GM13976 (cell line): ENCODE results near the gene CDKN1C.

ENCODE experiments used
- DNase-seq: peaks from one replicate; pipeline ENCODE4 v3.0.0; 2012; ENCODE audit warnings: low spot score
- CTCF ChIP-seq: IDR thresholded peaks from 2 replicates; pipeline ENCODE4 v1.5.1; 2012; ENCODE audit warnings: borderline replicate concordance, mild to moderate bottlenecking; ENCODE audit not compliant: insufficient read depth; ENCODE audit errors: extremely low read depth, missing control alignments, control extremely low read depth
- in situ Hi-C: fragments of 300-500 bp; cut with MboI; formaldehyde crosslinking; loops from one replicate; pipeline ENCODE4 v1.12.0; 2022; ENCODE audit warnings: low sequenced_read_pairs, mixed read lengths, inconsistent platforms; ENCODE audit not compliant: unreplicated experiment

CDKN1C gene

GRCh38 chr11:2885678-2886081 lies at the start of gene CDKN1C:
CDKN1C (minus strand) TSS chr11:2885775; CDS start chr11:2885456, 319 bp downstream.
- peak; percentile 95 for DNase-seq
- in situ Hi-C loops = no loop called here
- TF ChIP-seq CTCF = no peak

DNA sequence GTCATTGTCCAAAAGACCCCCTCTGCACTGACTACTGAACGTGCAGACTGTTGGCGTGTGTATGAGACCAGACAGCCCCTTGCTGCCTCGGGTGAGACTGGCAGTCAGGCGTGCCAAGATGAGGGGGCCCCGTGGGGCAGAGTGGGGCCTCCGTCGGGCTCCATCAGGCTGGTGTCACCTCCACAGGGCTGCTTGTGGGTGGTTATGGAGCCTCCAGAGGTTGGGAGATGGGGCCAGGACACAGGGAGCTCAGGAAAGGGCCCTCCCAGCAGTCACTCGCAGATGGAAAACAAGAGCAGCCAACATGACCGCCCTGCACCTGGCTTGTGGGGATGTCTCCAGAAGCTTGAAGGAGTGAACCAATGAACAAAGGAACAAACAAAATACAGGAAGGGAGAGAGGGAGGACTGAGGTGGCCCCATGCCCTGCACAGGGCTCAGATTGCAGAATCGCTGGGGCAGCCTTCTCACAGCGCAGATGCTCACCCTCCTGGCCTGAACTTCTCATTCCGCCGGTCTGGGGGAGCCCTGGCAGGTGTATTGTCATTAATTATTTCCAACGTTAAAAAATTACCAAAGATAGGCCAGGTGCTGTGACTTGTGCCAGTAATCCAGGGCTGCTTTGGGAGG lies 49.1 kb upstream of the CDKN1C start:
- in situ Hi-C loops = no loop called here

DNA sequence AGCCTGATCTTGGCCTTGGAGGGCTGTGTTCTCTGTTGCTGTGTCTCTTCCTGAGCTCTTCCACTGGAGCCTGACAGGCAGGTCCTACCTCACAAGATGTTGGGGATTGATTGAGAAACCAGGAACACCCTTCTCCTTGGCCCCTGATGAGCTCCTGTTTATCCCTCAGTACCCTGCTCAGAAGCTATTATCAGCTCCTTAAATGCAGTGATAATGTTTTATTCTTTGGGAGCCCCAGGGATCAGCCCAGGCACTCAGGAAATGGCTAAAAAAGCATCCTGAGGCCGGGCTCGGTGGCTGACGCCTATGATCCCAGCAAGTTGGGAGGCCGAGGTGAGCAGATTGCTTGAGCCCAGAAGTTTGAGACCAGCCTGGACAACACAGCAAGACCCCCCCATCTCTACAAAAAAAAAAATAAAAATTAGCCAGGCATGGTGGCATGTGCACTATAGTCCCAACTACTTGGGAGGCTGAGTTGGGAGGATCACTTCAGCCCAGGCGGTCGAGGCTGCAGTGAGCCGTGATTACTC lies 48.5 kb upstream of the CDKN1C start:
- in situ Hi-C loops = no loop called here
- DNase-seq = no peak
- no peak for TF ChIP-seq CTCF

More for the DNA sequence above, 49.1 kb upstream of the CDKN1C start:
- DNase-seq = no peak
- TF ChIP-seq CTCF = no peak

DNA sequence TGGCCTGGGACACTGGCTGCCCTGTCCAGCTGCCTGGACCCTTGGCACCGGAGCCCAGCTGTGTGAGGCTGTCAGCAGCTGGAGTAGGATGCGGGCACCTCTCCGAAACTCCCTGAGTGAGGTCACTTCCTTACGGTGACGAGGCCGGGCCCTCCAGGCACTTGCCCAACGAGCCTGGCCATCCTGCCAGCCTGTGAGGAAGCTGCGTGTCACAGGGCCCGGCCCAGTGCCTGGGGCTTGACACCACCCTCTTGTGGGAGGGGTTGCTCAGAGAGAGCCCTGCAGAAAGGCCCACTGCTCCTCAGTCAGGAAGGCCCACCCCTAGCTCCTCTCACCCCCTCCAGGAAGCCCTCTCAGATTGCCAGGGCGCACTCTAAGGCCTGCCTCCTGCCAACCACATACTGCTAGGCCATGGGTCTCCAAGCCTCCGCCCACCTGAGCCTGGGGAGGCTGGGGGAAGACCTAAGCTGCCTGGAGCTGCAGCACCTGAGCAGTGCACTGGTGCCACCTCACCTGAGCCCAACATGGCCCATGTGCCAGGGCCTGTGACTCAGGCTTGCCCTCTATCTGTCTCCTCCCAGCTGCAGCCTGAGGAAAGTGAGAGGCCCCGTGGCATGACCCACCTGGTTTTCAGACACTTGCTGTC lies 47.9 kb upstream of the CDKN1C start:
- in situ Hi-C loops = no loop called here
- DNase-seq = peak; percentile 29
- TF ChIP-seq CTCF = no peak

- no peak for TF ChIP-seq CTCF
- in situ Hi-C loops = no loop called here
- no peak for DNase-seq
Observed at GRCh38 chr11:2932850-2933251, 47.3 kb upstream of the CDKN1C start.

DNA sequence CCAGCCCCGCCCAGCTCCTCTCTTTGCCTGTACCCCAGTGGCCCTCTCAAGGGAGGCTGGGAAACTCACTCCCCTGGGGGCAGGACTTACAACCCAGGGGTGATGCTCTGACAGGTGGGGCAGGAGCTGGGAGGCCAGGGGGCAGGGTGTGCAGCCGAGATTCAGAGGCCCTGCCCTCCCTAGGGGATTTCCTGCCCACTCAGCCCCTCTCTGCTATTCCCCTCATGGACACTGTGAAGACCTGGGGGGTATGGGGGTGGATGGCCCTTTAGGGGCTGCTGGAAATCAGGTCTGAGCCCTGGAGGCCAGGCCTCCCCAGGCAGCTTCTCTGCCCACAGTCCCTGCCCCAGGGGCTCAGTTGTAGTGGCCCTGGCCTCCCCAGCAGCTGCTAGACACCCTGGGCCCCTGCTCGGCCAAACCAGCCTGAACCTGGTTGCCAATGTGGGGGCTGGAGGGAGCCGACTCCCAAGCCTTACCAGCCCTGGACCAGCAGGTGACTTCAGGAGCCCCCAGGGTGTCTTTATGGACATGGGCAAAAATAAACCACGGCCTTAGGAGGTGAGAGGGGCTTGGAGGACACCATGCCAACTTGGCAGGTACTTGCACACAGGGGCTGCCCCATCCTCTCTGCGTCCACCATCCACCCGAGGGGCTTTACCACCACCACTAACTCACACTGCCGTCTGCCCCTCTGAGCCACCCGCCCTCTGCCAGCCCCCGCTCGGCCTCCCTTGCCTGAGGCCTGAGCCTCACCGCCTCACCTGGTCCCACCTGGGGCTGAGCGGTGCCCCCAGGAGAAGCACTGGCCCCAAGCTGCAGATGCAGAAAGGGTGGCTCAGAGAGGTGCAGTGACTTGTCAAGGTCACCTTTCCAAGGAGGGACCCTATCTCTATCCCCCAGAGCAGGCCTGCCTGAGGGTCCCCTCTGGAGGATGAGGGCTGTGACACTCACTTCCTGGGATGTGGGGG lies 46.5 kb upstream of the CDKN1C start:
- in situ Hi-C loops = no loop called here
- no peak for TF ChIP-seq CTCF

More for the DNA sequence above, 46.5 kb upstream of the CDKN1C start:
- peak; percentile 31 for DNase-seq
